Activated CD4-positive, alpha-beta T cell treated with anti-CD3 and anti-CD28 coated beads for 48 hours (primary cell): ENCODE data around the gene COL11A1.
"Not testable (repeated sequence)": the region's sequence is repeated elsewhere in the genome, so short reads cannot be mapped to it uniquely, and the experiment has no call there.

ENCODE experiments used
- DNase-seq: peaks from one replicate; pipeline ENCODE4 v3.0.0-alpha.2; 2020

COL11A1 gene

GRCh38 chr1:103108376-103109150, at the start of gene COL11A1:
Gene COL11A1, minus strand, starts transcription at chr1:103108522. Its CDS starts 344 bp downstream, at chr1:103108178.
- DNase-seq: no peak

- no peak for DNase-seq
Measured at GRCh38 chr1:103156966-103157365, 48.6 kb upstream of the COL11A1 start.

GRCh38 chr1:103146166-103146565, 37.8 kb upstream of the COL11A1 start:
- DNase-seq: no peak

- no peak for DNase-seq
Measured at GRCh38 chr1:103145449-103145848, 37.1 kb upstream of the COL11A1 start.

- no peak for DNase-seq
Measured at GRCh38 chr1:103144681-103145080, 36.4 kb upstream of the COL11A1 start.

GRCh38 chr1:103142461-103142860, 34.1 kb upstream of the COL11A1 start:
- DNase-seq: no peak

DNA sequence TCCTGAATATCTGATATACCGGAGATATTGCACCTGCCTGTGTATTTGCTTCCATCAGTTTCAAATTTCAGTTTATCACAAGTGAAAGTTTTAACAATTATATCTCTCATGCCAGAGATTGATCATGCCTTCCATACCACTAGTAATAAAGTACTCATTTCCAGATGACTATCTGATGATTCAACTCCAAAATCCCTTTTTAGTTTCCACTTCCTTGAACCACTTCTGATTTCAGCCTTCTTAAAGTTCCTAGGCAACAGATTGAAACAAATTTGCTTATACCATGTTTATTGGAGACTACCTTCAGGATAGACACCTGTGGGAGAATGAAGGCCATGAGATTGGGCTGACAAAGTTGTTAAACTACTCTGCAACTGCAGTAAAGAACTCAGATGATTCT, 21.5 kb upstream of the COL11A1 start:
- DNase-seq: no peak

- DNase-seq: no peak
Measured at GRCh38 chr1:103129255-103129654, 20.9 kb upstream of the COL11A1 start.

GRCh38 chr1:103128256-103128655, 19.9 kb upstream of the COL11A1 start:
- DNase-seq: not testable (repeated sequence)

GRCh38 chr1:103125219-103125618, 16.9 kb upstream of the COL11A1 start:
- no peak for DNase-seq

DNA sequence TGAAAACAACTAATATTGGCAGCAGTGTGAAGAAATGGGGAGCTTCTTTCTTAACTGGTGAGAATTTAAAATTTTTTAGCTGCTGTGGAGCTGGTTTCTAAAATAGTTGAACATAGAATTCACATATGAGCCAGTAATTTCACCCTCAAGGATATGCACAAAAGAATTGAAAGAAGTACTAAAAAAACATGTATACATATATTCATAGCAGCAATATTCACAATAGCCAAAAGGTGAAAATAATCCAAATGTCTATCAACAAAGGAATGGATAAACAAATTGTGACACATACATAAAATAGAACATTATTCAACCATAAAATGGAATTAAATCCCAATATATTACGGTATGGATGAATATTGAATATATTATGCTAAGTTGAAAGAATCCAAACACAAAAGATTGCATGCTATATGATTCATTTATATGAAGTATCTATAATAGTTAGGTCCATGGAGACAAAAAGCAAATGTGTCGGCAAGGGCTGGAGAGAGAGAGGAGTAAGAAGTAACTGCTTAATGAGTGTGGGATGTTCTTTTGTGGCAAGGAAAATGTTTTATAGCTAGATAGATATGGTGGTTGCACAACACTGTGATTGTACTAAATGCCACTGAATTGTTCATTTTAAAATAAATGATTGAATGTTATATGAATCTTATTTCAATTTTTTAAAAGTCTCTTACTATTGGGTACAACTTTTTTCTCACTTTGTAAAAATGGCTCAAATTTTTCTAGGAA, 14.8 kb upstream of the COL11A1 start:
- DNase-seq: no peak

GRCh38 chr1:103120981-103121380, 12.7 kb upstream of the COL11A1 start:
- DNase-seq: no peak

- DNase-seq: no peak
Measured at GRCh38 chr1:103112546-103112945, 4.2 kb upstream of the COL11A1 start.

DNA sequence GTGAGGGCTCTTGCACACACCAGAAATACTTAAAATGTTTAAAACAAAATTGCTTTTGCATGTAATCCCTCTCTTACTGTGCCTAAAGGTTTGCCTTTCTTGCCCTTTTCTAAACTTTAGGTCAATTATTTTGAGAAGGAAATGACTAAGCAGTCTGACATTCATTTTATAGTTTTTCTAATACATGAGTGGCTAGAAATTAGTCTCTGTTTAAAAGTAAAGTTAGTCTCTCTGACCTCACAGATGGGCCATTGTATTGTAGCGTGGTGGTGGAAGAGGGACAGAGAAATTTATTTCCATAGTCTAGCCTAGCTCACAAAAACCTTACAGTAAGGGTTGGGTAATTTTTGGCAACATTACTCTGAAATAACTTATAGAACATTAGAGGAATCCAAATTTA, 3.6 kb upstream of the COL11A1 start:
- DNase-seq: no peak

GRCh38 chr1:103110701-103111100, 2.4 kb upstream of the COL11A1 start:
- DNase-seq: no peak

DNA sequence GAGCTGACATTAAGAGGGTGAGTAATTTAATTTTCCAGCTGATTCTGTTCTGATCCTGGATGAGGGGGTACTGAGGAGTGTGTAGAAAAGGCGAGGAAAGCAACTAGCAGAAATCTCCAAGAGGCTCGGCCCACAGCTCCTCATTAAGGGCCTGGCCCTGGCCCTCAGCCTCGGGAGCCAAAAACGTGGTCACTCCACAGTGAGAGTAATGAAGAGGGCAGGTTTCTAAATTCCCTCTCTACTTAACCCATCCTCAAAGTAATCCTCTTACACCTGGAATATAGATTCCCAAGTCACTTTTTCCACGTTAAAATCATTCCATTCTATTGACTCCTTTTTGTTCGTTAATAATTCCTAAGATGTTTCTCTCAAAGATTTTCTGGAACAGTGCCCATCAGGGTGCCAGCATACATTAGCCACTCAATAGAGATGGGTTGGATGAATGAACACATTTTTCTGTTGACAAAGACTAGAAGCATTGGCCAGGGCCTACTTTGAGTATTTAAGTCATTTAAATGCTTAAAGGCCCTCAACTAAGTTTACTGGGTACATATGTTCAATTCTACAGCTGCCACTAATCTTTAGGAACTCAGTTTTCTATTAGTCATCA, 1.1 kb upstream of the COL11A1 start:
- DNase-seq: no peak

DNA sequence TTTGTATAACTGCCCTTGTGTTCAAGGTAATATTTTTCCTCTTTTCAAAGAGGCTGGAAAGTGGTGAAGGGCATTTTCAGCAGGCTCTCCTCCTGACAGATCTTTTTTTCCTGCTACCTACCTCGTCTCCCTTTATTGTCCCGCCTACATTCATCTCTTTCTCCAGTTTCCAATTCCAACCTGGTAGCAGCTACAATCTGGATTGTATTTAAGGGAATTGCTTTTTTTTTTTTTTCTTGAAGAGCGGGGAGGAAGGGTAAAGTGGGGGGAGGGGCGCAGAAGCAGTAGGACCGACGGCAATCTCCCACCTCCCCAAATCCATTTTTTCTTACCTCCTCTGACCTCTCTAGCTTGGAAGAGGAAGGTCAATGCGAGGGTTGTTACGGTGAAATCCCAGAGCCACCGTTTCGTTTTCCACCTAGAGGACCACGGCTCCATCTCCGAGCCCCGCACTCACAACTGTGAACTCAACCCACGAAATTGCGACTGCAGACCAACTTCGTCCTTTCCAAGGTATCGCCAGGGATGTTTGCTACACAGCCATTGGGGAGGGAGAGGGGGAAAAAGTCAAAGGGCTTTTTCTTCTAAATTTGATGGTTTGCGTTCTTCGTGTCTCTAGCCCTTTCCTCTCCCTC, 464 bp downstream of the COL11A1 start:
- no peak for DNase-seq

- DNase-seq: no peak
Measured at GRCh38 chr1:103106426-103107341, 1.6 kb downstream of the COL11A1 start.

- no peak for DNase-seq
Measured at GRCh38 chr1:103101399-103101798, 6.9 kb downstream of the COL11A1 start.

- no peak for DNase-seq
Measured at GRCh38 chr1:103089221-103089620, 19.1 kb downstream of the COL11A1 start.

GRCh38 chr1:103087256-103087655, 21.1 kb downstream of the COL11A1 start:
- no peak for DNase-seq

GRCh38 chr1:103084181-103084580, 24.1 kb downstream of the COL11A1 start:
- DNase-seq: no peak
